Testis (tissue), 3 donors: ENCODE data around the gene PCDHGB6. TPM values are rescaled to one million over a fixed set of nuclear protein-coding genes. Genes with fewer than 3 reads are reported as not detected.

Experiments used
- polyA plus RNA-seq: library from polyadenylated mRNA; stranded (reverse); fragments of 350-450 nt; fragmentation: Illumina TruSeq; extraction: RNeasy Lipid Tissue Mini Kit (QIAGEN cat#74804); gene quantifications from one replicate; pipeline ENCODE4 v1.2.3, GENCODE V29; 2014; ENCODE audit warnings: low read depth, low replicate concordance; ENCODE audit not compliant: insufficient read depth
- total RNA-seq, 2 donors: library from RNA; depleted of rRNA; stranded (reverse); fragments of >200 nt; gene quantifications; one replicate each; pipeline ENCODE4 v1.2.3, GENCODE V29; 2016

The PCDHGB6 gene
- total and polyA plus RNA-seq, 3 donors from 2014 or later: 2.1 to 12.6 (median 9.9) TPM

Other genes starting within 250 kb of the PCDHGB6 start
Only the 30 nearest of the 37 such genes appear.
- 1 to 10 TPM; 4.0 to 4.9 TPM for gene PCDHB10, start 215.7 kb upstream of the PCDHGB6 start, total RNA-seq
- 1.5 TPM for gene PCDHB10, start 215.7 kb upstream of the PCDHGB6 start, polyA plus RNA-seq
- 1 to 10 TPM; 4.0 to 4.2 TPM for gene PCDHB11, start 208.4 kb upstream of the PCDHGB6 start, total RNA-seq
- 0.63 TPM for gene PCDHB11, start 208.4 kb upstream of the PCDHGB6 start, polyA plus RNA-seq
- gene PCDHB12, start 199.3 kb upstream of the PCDHGB6 start, total RNA-seq: 1 to 10 TPM; 6.1 to 6.5 TPM
- 1.4 TPM for gene PCDHB12, start 199.3 kb upstream of the PCDHGB6 start, polyA plus RNA-seq
- gene PCDHB13, start 194.1 kb upstream of the PCDHGB6 start, total RNA-seq: 1 to 10 TPM; 8.6 to 9.3 TPM
- gene PCDHB13, start 194.1 kb upstream of the PCDHGB6 start, polyA plus RNA-seq: 2.6 TPM
- gene PCDHB14, start 184.7 kb upstream of the PCDHGB6 start, total RNA-seq: 1 to 10 TPM; 7.9 to 8.0 TPM
- 2.7 TPM for gene PCDHB14, start 184.7 kb upstream of the PCDHGB6 start, polyA plus RNA-seq
- 10 to 100 TPM; 22.1 to 27.6 TPM for gene PCDHB15, start 162.6 kb upstream of the PCDHGB6 start, total RNA-seq
- gene PCDHB15, start 162.6 kb upstream of the PCDHGB6 start, polyA plus RNA-seq: 10.3 TPM
- 1 to 10 TPM; 4.0 to 4.4 TPM for gene SLC25A2, start 104.0 kb upstream of the PCDHGB6 start, total RNA-seq
- 15.9 TPM for gene SLC25A2, start 104.0 kb upstream of the PCDHGB6 start, polyA plus RNA-seq
- gene TAF7, start 87.2 kb upstream of the PCDHGB6 start, total RNA-seq: 100 to 1,000 TPM; 112 to 131 TPM
- 137 TPM for gene TAF7, start 87.2 kb upstream of the PCDHGB6 start, polyA plus RNA-seq
- 10 to 100 TPM in 1 of 2 donors, 1 to 10 TPM in 1; 8.7 to 13.1 TPM for gene PCDHGA1, start 77.5 kb upstream of the PCDHGB6 start, total RNA-seq
- gene PCDHGA1, start 77.5 kb upstream of the PCDHGB6 start, polyA plus RNA-seq: 1.6 TPM
- gene PCDHGA2, start 69.3 kb upstream of the PCDHGB6 start, total RNA-seq: 10 to 100 TPM; 19.4 to 31.0 TPM
- 5.6 TPM for gene PCDHGA2, start 69.3 kb upstream of the PCDHGB6 start, polyA plus RNA-seq
- gene PCDHGA3, start 64.2 kb upstream of the PCDHGB6 start, total RNA-seq: 10 to 100 TPM; 19.3 to 31.8 TPM
- 4.4 TPM for gene PCDHGA3, start 64.2 kb upstream of the PCDHGB6 start, polyA plus RNA-seq
- gene PCDHGB1, start 57.9 kb upstream of the PCDHGB6 start, total RNA-seq: 10 to 100 TPM; 12.5 to 16.4 TPM
- gene PCDHGB1, start 57.9 kb upstream of the PCDHGB6 start, polyA plus RNA-seq: 0.92 TPM
- 10 to 100 TPM; 14.2 to 21.0 TPM for gene PCDHGA4, start 53.0 kb upstream of the PCDHGB6 start, total RNA-seq
- gene PCDHGA4, start 53.0 kb upstream of the PCDHGB6 start, polyA plus RNA-seq: 1.9 TPM
- 10 to 100 TPM; 16.6 to 20.4 TPM for gene PCDHGB2, start 48.0 kb upstream of the PCDHGB6 start, total RNA-seq
- 1.5 TPM for gene PCDHGB2, start 48.0 kb upstream of the PCDHGB6 start, polyA plus RNA-seq
- 10 to 100 TPM in 1 of 2 donors, 1 to 10 TPM in 1; 9.4 to 12.2 TPM for gene PCDHGA5, start 43.9 kb upstream of the PCDHGB6 start, total RNA-seq
- gene PCDHGA5, start 43.9 kb upstream of the PCDHGB6 start, polyA plus RNA-seq: 1.5 TPM
- 10 to 100 TPM; 11.3 to 17.1 TPM for gene PCDHGB3, start 37.8 kb upstream of the PCDHGB6 start, total RNA-seq
- gene PCDHGB3, start 37.8 kb upstream of the PCDHGB6 start, polyA plus RNA-seq: 0.74 TPM
- gene PCDHGA6, start 34.1 kb upstream of the PCDHGB6 start, total RNA-seq: 10 to 100 TPM in 1 of 2 donors, 1 to 10 TPM in 1; 9.7 to 13.4 TPM
- 1.8 TPM for gene PCDHGA6, start 34.1 kb upstream of the PCDHGB6 start, polyA plus RNA-seq
- gene PCDHGA7, start 25.3 kb upstream of the PCDHGB6 start, total RNA-seq: 10 to 100 TPM; 11.1 to 12.7 TPM
- gene PCDHGA7, start 25.3 kb upstream of the PCDHGB6 start, polyA plus RNA-seq: 1.6 TPM
- 10 to 100 TPM; 11.3 to 13.3 TPM for gene PCDHGB4, start 20.3 kb upstream of the PCDHGB6 start, total RNA-seq
- gene PCDHGB4, start 20.3 kb upstream of the PCDHGB6 start, polyA plus RNA-seq: 1.0 TPM
- 1 to 10 TPM; 8.2 TPM for gene PCDHGA8, start 15.4 kb upstream of the PCDHGB6 start, total RNA-seq
- 0.15 TPM for gene PCDHGA8, start 15.4 kb upstream of the PCDHGB6 start, polyA plus RNA-seq
- gene PCDHGB5, start 10.1 kb upstream of the PCDHGB6 start, total RNA-seq: 10 to 100 TPM; 28.3 to 36.4 TPM
- gene PCDHGB5, start 10.1 kb upstream of the PCDHGB6 start, polyA plus RNA-seq: 4.5 TPM
- gene PCDHGA9, start 5.2 kb upstream of the PCDHGB6 start, total RNA-seq: 10 to 100 TPM; 13.0 to 13.1 TPM
- 1.1 TPM for gene PCDHGA9, start 5.2 kb upstream of the PCDHGB6 start, polyA plus RNA-seq
- 10 to 100 TPM; 11.3 to 11.7 TPM for gene PCDHGA10, start 5.0 kb downstream of the PCDHGB6 start, total RNA-seq
- gene PCDHGA10, start 5.0 kb downstream of the PCDHGB6 start, polyA plus RNA-seq: 1.2 TPM
- gene PCDHGB7, start 9.7 kb downstream of the PCDHGB6 start, total RNA-seq: 10 to 100 TPM; 15.3 to 18.1 TPM
- 6.6 TPM for gene PCDHGB7, start 9.7 kb downstream of the PCDHGB6 start, polyA plus RNA-seq
- gene PCDHGA11, start 13.0 kb downstream of the PCDHGB6 start, total RNA-seq: 1 to 10 TPM; 8.4 to 9.1 TPM
- gene PCDHGA11, start 13.0 kb downstream of the PCDHGB6 start, polyA plus RNA-seq: 0.83 TPM
- gene PCDHGA12, start 22.5 kb downstream of the PCDHGB6 start, total RNA-seq: 10 to 100 TPM; 10.3 to 11.3 TPM
- 2.7 TPM for gene PCDHGA12, start 22.5 kb downstream of the PCDHGB6 start, polyA plus RNA-seq
- 10 to 100 TPM; 14.5 to 29.4 TPM for gene PCDHGC3, start 67.9 kb downstream of the PCDHGB6 start, total RNA-seq
- gene PCDHGC3, start 67.9 kb downstream of the PCDHGB6 start, polyA plus RNA-seq: 61.1 TPM
- gene PCDHGC4, start 77.0 kb downstream of the PCDHGB6 start, total RNA-seq: 1 to 10 TPM; 6.1 TPM
- gene PCDHGC4, start 77.0 kb downstream of the PCDHGB6 start, polyA plus RNA-seq: 0.57 TPM
- 1 to 10 TPM; 4.9 to 5.4 TPM for gene PCDHGC5, start 81.1 kb downstream of the PCDHGB6 start, total RNA-seq
- gene PCDHGC5, start 81.1 kb downstream of the PCDHGB6 start, polyA plus RNA-seq: 0.50 TPM
- 10 to 100 TPM; 53.7 to 58.2 TPM for gene DIAPH1, start 211.0 kb downstream of the PCDHGB6 start, total RNA-seq
- 77.5 TPM for gene DIAPH1, start 211.0 kb downstream of the PCDHGB6 start, polyA plus RNA-seq